ENCODE results near the gene MNT.

MNT gene

GRCh38 chr17:2363851-2364762 is 36.8 kb downstream of the MNT start:
- DNase-seq (ENCODE audit: low spot score): no peak

- no peak for DNase-seq (ENCODE audit: low spot score)
Measured at GRCh38 chr17:2363318-2363717, 37.5 kb downstream of the MNT start.

- DNase-seq (ENCODE audit: low spot score): no peak
Measured at GRCh38 chr17:2362881-2363280, 38.0 kb downstream of the MNT start.

- no peak for DNase-seq (ENCODE audit: low spot score)
Measured at GRCh38 chr17:2362416-2362815, 38.4 kb downstream of the MNT start.

- no peak for DNase-seq (ENCODE audit: low spot score)
Measured at GRCh38 chr17:2362016-2362415, 38.8 kb downstream of the MNT start.

- DNase-seq (ENCODE audit: low spot score): no peak
Measured at GRCh38 chr17:2361010-2361760, 39.7 kb downstream of the MNT start.

GRCh38 chr17:2357931-2358434 is 42.9 kb downstream of the MNT start:
- no peak for DNase-seq (ENCODE audit: low spot score)

GRCh38 chr17:2357237-2357636 is 43.6 kb downstream of the MNT start:
- no peak for DNase-seq (ENCODE audit: low spot score)

- no peak for DNase-seq (ENCODE audit: low spot score)
Measured at GRCh38 chr17:2354311-2354710, 46.5 kb downstream of the MNT start.

GRCh38 chr17:2351269-2351668 is 49.6 kb downstream of the MNT start:
- DNase-seq (ENCODE audit: low spot score): no peak

GRCh38 chr17:2347805-2348685 is 52.8 kb downstream of the MNT start:
- no peak for DNase-seq (ENCODE audit: low spot score)

- no peak for DNase-seq (ENCODE audit: low spot score)
Measured at GRCh38 chr17:2346475-2346874, 54.4 kb downstream of the MNT start.

- no peak for DNase-seq (ENCODE audit: low spot score)
Measured at GRCh38 chr17:2344528-2344927, 56.3 kb downstream of the MNT start.

- DNase-seq (ENCODE audit: low spot score): no peak
Measured at GRCh38 chr17:2343421-2343820, 57.4 kb downstream of the MNT start.

GRCh38 chr17:2338315-2338657 is 62.6 kb downstream of the MNT start:
- no peak for DNase-seq (ENCODE audit: low spot score)

- DNase-seq (ENCODE audit: low spot score): peak; percentile 72
Measured at GRCh38 chr17:2337544-2338314, 63.1 kb downstream of the MNT start.

- peak; percentile 74 for DNase-seq (ENCODE audit: low spot score)
Measured at GRCh38 chr17:2336852-2337543, 63.9 kb downstream of the MNT start, which contains the start of gene SGSM2. Gene SGSM2, plus strand, starts transcription at chr17:2337501. Its CDS starts 188 bp downstream, at chr17:2337689.

- DNase-seq (ENCODE audit: low spot score): peak; percentile 96
Measured at GRCh38 chr17:2336215-2336851, 64.5 kb downstream of the MNT start, which contains the start of gene TSR1. Gene TSR1, minus strand, starts transcription at chr17:2336457. Its CDS starts 30 bp downstream, at chr17:2336427.

- peak; percentile 27 for DNase-seq (ENCODE audit: low spot score)
Measured at GRCh38 chr17:2335726-2336214, 65.1 kb downstream of the MNT start.

Data from germinal center (tissue), 1 donor.